Measurements from ENCODE around the gene SPOCK2. TPM values are rescaled to one million over a fixed set of nuclear protein-coding genes. Genes with fewer than 3 reads are reported as not detected.

Gene SPOCK2
- total and polyA plus RNA-seq, 2 donors (not counting 3 experiments of a cell fraction or from before 2014, with no cell fraction given), result 0.40 to 1.1 TPM

DNA sequence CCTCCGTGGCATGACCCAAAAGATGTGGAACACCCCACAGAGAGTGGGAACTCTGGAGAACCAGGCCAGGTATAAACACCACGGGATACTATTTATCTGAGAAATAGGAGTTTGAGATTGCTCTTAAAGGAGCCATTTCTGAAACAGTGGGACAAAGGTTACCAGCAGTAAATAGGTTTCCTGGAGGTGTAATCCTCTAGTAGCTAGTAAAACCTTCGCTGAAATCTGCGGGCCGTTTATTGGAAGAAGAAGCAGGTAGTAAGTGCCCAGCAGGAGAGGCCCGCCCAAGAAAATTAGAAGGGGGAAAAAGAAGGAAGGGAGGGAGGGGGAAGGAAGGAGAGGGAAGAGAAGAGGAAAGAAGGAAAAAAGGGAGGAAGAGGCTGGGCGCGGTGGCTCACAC lies 72.5 kb downstream of the SPOCK2 start:
- no TSS peak for BruUV-seq (replicated peaks)
- Histone ChIP-seq H3K9me3 (replicated peaks; ENCODE audit: control insufficient read depth, insufficient read depth, low read length) (no peaks in the 10 kb centered on the region), H3K9me1 (replicated peaks; ENCODE audit: control insufficient read depth, extremely low read depth, insufficient read depth, low read length) (no peaks in the 10 kb centered on the region), H2AFZ (ENCODE audit: low read depth, low read length) (no peak overlapping the region), H3K36me3 (ENCODE audit: control insufficient read depth in 2 of 2, extremely low read depth in 1 of 2, insufficient read depth in 2 of 2, low read length in 2 of 2) (no peaks in the 10 kb centered on the region), H3K4me1 (ENCODE audit: control insufficient read depth, extremely low read depth, insufficient read depth, low read length) (no peaks in the 10 kb centered on the region), H3K79me2 (ENCODE audit: control insufficient read depth, insufficient read depth, low read length) (no peaks in the 10 kb centered on the region), H3K27me3 (ENCODE audit: control insufficient read depth in 2 of 2, insufficient read depth in 2 of 2, low read length in 2 of 2) (peaks cover 2 to 7% of the 10 kb centered on the region in 2 experiments), H3K4me2 (ENCODE audit: insufficient read depth, low read length) (no peak overlapping the region), H3K9ac (replicated peaks; ENCODE audit: extremely low read depth, insufficient read depth, low read length) (no peak overlapping the region), H3K27ac (ENCODE audit: insufficient read depth, low read depth, low read length) (no peak overlapping the region), H3K4me3 (replicated peaks in 1 of 3; ENCODE audit: insufficient read depth in 1 of 3, low read depth in 1 of 3, low read length in 3 of 3) (no peak overlapping the region), H4K20me1 (replicated peaks; ENCODE audit: control insufficient read depth, extremely low read depth, insufficient read depth, low read length) (no peaks in the 10 kb centered on the region)
- POLR2A ChIA-PET, result no interaction called here
- no peak for TF ChIP-seq JUN (IDR thresholded peaks at IDR 0.05; ENCODE audit: borderline replicate concordance, insufficient read depth, insufficient read length, low read depth)
- no peak for TF ChIP-seq POLR2A (IDR thresholded peaks at IDR 0.05; ENCODE audit: low read depth, low read length)
- no peak for TF ChIP-seq GATA2 (IDR thresholded peaks at IDR 0.05; ENCODE audit: insufficient read depth, insufficient read length, low read depth, low read length)
- no peak for TF ChIP-seq FOS (IDR thresholded peaks at IDR 0.05; ENCODE audit: borderline replicate concordance, insufficient read depth, low read length)
- TF ChIP-seq, protein P1, sequence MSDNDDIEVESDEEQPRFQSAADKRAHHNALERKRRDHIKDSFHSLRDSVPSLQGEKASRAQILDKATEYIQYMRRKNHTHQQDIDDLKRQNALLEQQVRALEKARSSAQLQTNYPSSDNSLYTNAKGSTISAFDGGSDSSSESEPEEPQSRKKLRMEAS (IDR thresholded peaks at IDR 0.05; ENCODE audit: insufficient read depth, insufficient read length), result no peak
- TF ChIP-seq MYC (IDR thresholded peaks at IDR 0.05; ENCODE audit: low read depth, low read length), result no peak
- TF ChIP-seq POLR2AphosphoS5 (IDR thresholded peaks at IDR 0.05; ENCODE audit: insufficient read depth, low read depth, low read length), result no peak
- no peak for TF ChIP-seq EZH2 (IDR thresholded peaks at IDR 0.05; ENCODE audit: borderline replicate concordance, low read depth, low read length, severe bottlenecking)
- TF ChIP-seq, protein P2, sequence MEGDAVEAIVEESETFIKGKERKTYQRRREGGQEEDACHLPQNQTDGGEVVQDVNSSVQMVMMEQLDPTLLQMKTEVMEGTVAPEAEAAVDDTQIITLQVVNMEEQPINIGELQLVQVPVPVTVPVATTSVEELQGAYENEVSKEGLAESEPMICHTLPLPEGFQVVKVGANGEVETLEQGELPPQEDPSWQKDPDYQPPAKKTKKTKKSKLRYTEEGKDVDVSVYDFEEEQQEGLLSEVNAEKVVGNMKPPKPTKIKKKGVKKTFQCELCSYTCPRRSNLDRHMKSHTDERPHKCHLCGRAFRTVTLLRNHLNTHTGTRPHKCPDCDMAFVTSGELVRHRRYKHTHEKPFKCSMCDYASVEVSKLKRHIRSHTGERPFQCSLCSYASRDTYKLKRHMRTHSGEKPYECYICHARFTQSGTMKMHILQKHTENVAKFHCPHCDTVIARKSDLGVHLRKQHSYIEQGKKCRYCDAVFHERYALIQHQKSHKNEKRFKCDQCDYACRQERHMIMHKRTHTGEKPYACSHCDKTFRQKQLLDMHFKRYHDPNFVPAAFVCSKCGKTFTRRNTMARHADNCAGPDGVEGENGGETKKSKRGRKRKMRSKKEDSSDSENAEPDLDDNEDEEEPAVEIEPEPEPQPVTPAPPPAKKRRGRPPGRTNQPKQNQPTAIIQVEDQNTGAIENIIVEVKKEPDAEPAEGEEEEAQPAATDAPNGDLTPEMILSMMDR (IDR thresholded peaks at IDR 0.05; ENCODE audit: extremely low read depth in 1 of 2, insufficient read depth in 1 of 2, low read depth in 1 of 2, low read length in 2 of 2), result no peak
- dilution Hi-C loops (cut with MboI; ENCODE audit: extremely low pct_ligation_motif_present, low sequenced_read_pairs), result no loop called here
- FAIRE-seq (no peak), DNase-seq (ENCODE audit: low read depth, low spot score) (no peak)
- CTCF ChIA-PET, result no interaction called here
- intact Hi-C loops (cut with micrococcal nuclease), result no loop called here
